IMR-90 (cell line): ENCODE results near the gene HKDC1. TPM values are rescaled to one million over a fixed set of nuclear protein-coding genes. Genes with fewer than 3 reads are reported as not detected.

ENCODE experiments used
- ATAC-seq: fragments of 200-7000 bp; cut with Tn5 transposase; 2 replicates; pipeline ENCODE4 v1.9.1; 2020; ENCODE audit warnings: low read depth, mild to moderate bottlenecking, moderate library complexity
- BruUV-seq: library from RNA; stranded (reverse); fragments of 400-500 nt; replicated peaks from 2 replicates; lab custom pipeline; 2021; lab: Mats Ljungman, UMichigan
- CTCF ChIA-PET: fragments of 300-600 bp; formaldehyde crosslinking; extraction: SDS; loops from one replicate; lab custom pipeline; 2021; ENCODE audit warnings: antibody characterized with exemption; lab: Yijun Ruan, JAX
- POLR2A ChIA-PET: fragments of 300-600 bp; sonication (Branson Sonifier 250); formaldehyde crosslinking; loops from one replicate; lab custom pipeline; 2022; ENCODE audit warnings: antibody characterized with exemption; ENCODE audit not compliant: unreplicated experiment; lab: Charles Lee
- DNase-seq: peaks from one replicate; pipeline ENCODE4 v3.0.0; 2013
- H2AFZ ChIP-seq: replicated peaks from 2 replicates; pipeline ENCODE3; 2013; ENCODE audit warnings: low read length, mild to moderate bottlenecking; ENCODE audit not compliant: poor library complexity
- H2AK5ac ChIP-seq: 2 replicates; pipeline ENCODE4 v1.6.1; 2013; ENCODE audit warnings: low read depth, low read length, inconsistent platforms
- H2AK9ac ChIP-seq: replicated peaks from 2 replicates; pipeline ENCODE3; 2013; ENCODE audit warnings: mild to moderate bottlenecking, low read depth, low read length, moderate library complexity; ENCODE audit not compliant: poor library complexity
- H2BK120ac ChIP-seq: 2 replicates; pipeline ENCODE4 v1.6.1; 2013; ENCODE audit warnings: low read depth, low read length, inconsistent platforms
- H2BK15ac ChIP-seq: 3 replicates; pipeline ENCODE4 v1.6.1; 2013; ENCODE audit warnings: low read depth, low read length, inconsistent platforms
- H2BK20ac ChIP-seq: 2 replicates; pipeline ENCODE4 v1.6.1; 2013; ENCODE audit warnings: low read depth, mild to moderate bottlenecking, inconsistent platforms, low read length, moderate library complexity
- H2BK5ac ChIP-seq: 2 replicates; pipeline ENCODE4 v1.6.1; 2013; ENCODE audit warnings: mild to moderate bottlenecking, low read depth, low read length, inconsistent platforms; ENCODE audit not compliant: poor library complexity, severe bottlenecking
- H3K14ac ChIP-seq: replicated peaks from 2 replicates; pipeline ENCODE4 v1.6.1; 2013; ENCODE audit warnings: low read depth, low read length, inconsistent platforms
- H3K18ac ChIP-seq: 2 replicates; pipeline ENCODE4 v1.6.1; 2013; ENCODE audit warnings: low read depth, low read length, control low read depth
- H3K23ac ChIP-seq: 2 replicates; pipeline ENCODE4 v1.6.1; 2013; ENCODE audit warnings: low read depth, low read length, inconsistent platforms
- H3K27ac ChIP-seq: 2 replicates; pipeline ENCODE4 v1.5.1; 2013; ENCODE audit warnings: mild to moderate bottlenecking, control low read depth, low read length; ENCODE audit not compliant: insufficient read depth
- H3K27me3 ChIP-seq: 2 replicates; pipeline ENCODE4 v1.6.1; 2013; ENCODE audit warnings: low read length; ENCODE audit not compliant: control insufficient read depth, insufficient read depth
- H3K36me3 ChIP-seq: 2 replicates; pipeline ENCODE4 v1.6.1; 2013; ENCODE audit warnings: low read length, mixed read lengths; ENCODE audit not compliant: control insufficient read depth, insufficient read depth
- H3K4ac ChIP-seq: 2 replicates; pipeline ENCODE4 v1.6.1; 2013; ENCODE audit warnings: low read depth, low read length, inconsistent platforms
- H3K4me1 ChIP-seq: 2 replicates; pipeline ENCODE4 v1.6.1; 2013; ENCODE audit warnings: low read length, mixed read lengths; ENCODE audit not compliant: control insufficient read depth, insufficient read depth
- H3K4me2 ChIP-seq: 2 replicates; pipeline ENCODE4 v1.6.1; 2013; ENCODE audit warnings: low read depth, mild to moderate bottlenecking, control low read depth, low read length, moderate library complexity
- H3K4me3 ChIP-seq: 2 replicates; pipeline ENCODE4 v1.5.1; 2013; ENCODE audit warnings: low read depth, mild to moderate bottlenecking, control low read depth, low read length, moderate library complexity; ENCODE audit not compliant: insufficient read depth
- H3K56ac ChIP-seq: 2 replicates; pipeline ENCODE4 v1.6.1; 2013; ENCODE audit warnings: low read length, inconsistent platforms; ENCODE audit not compliant: insufficient read depth; ENCODE audit errors: extremely low read depth
- H3K79me1 ChIP-seq, 2 experiments: 2 replicates each; pipeline ENCODE4 v1.6.1; 2013; ENCODE audit warnings: low read length in 2 of 2, inconsistent platforms in 1 of 2, low read depth in 1 of 2
- H3K9ac ChIP-seq: 2 replicates; pipeline ENCODE4 v1.6.1; 2013; ENCODE audit warnings: low read depth, low read length, control low read depth
- H3K9me1 ChIP-seq: 2 replicates; pipeline ENCODE4 v1.6.1; 2013; ENCODE audit warnings: low read length, inconsistent platforms; ENCODE audit not compliant: insufficient read depth
- H3K9me3 ChIP-seq: 2 replicates; pipeline ENCODE4 v1.6.1; 2013; ENCODE audit warnings: low read length; ENCODE audit not compliant: control insufficient read depth, insufficient read depth
- H4K20me1 ChIP-seq: 2 replicates; pipeline ENCODE4 v1.6.1; 2013; ENCODE audit warnings: low read length, inconsistent platforms; ENCODE audit not compliant: insufficient read depth
- H4K5ac ChIP-seq: 2 replicates; pipeline ENCODE4 v1.6.1; 2013; ENCODE audit warnings: mild to moderate bottlenecking, low read depth, low read length, control low read depth
- H4K8ac ChIP-seq, 2 experiments: 2 replicates each; pipeline ENCODE4 v1.6.1; 2013; ENCODE audit warnings: low read depth in 2 of 2, low read length in 2 of 2, control low read depth in 1 of 2, inconsistent platforms in 1 of 2
- H4K91ac ChIP-seq: 2 replicates; pipeline ENCODE4 v1.6.1; 2013; ENCODE audit warnings: low read depth, low read length, inconsistent platforms; ENCODE audit not compliant: insufficient read depth
- CEBPB ChIP-seq: IDR thresholded peaks from 2 replicates; pipeline ENCODE4 v1.6.1; 2012; ENCODE audit warnings: low read depth, low read length, improper control_type of control experiment
- POLR2A ChIP-seq: IDR thresholded peaks from 2 replicates; pipeline ENCODE4 v1.6.1; 2012; ENCODE audit warnings: mild to moderate bottlenecking, low read depth, low read length
- WGBS, 2 experiments: methylation state at CpG; one replicate each; pipeline versions ENCODE4 v1.1.5 to v1.1.7; 2013; ENCODE audit warnings: missing lambda C conversion rate in 2 of 2; ENCODE audit not compliant: insufficient read length in 1 of 2; ENCODE audit errors: extremely low coverage in 2 of 2; 5-methylcytosine and 5-hydroxymethylcytosine counted together
- dilution Hi-C: fragments of 300-500 bp; cut with HindIII; formaldehyde crosslinking; loops from one replicate; pipeline ENCODE4 v1.14.3; 2018; ENCODE audit warnings: low sequenced_read_pairs; ENCODE audit not compliant: unreplicated experiment
- in situ Hi-C: fragments of 300-500 bp; cut with MboI; formaldehyde crosslinking; loops from 3 replicates; pipeline ENCODE4 v1.14.3; 2019; ENCODE audit warnings: low sequenced_read_pairs, inconsistent platforms, mixed read lengths
- intact Hi-C: fragments of 100-400 bp; cut with micrococcal nuclease; formaldehyde crosslinking; loops from 2 replicates; pipeline ENCODE4 v1.10.0; 2022
- polyA plus RNA-seq, 3 experiments: library from polyadenylated mRNA; depleted of rRNA; stranded (reverse); fragments of >200 nt; gene quantifications; 2 replicates each; pipeline ENCODE4 v1.2.3, GENCODE V29; 2012; ENCODE audit warnings: low replicate concordance in 1 of 3
- total RNA-seq: library from RNA; depleted of rRNA; stranded (reverse); fragments of >200 nt; gene quantifications from 2 replicates; pipeline ENCODE4 v1.2.3, GENCODE V29; 2012

HKDC1 gene
- total and polyA plus RNA-seq, 2 of the 4 experiments (the other 2 are of a cell fraction): under 0.01 to 0.03 TPM

- no peak overlapping the region for H2BK15ac ChIP-seq
- DNase-seq (peak; percentile 17), ATAC-seq (no peak)
- no peak overlapping the region for H2BK120ac ChIP-seq
- H4K91ac ChIP-seq: no peak overlapping the region
- no peaks in the 10 kb centered on the region for H3K4me1 ChIP-seq
- H3K4me3 ChIP-seq: no peak overlapping the region
- H3K56ac ChIP-seq: no peak overlapping the region
- WGBS, 2 experiments: no CpG with 5 or more reads among the region's 2 CpGs
- no peak overlapping the region for H2AFZ ChIP-seq
- H3K9ac ChIP-seq: no peak overlapping the region
- BruUV-seq: no TSS peak
- peaks cover 2% of the 10 kb centered on the region; the same call in 1 of the 2 replicates for H3K9me3 ChIP-seq
- POLR2A ChIA-PET: no interaction called here
- in situ Hi-C loops: no loop called here
- no peak overlapping the region for H3K14ac ChIP-seq
- no peak overlapping the region for H4K8ac ChIP-seq
- H3K4me2 ChIP-seq: no peak overlapping the region
- H3K18ac ChIP-seq: no peak overlapping the region
- H3K27ac ChIP-seq: no peak overlapping the region
- H2BK20ac ChIP-seq: no peak overlapping the region
- CTCF ChIA-PET: no interaction called here
- H2BK5ac ChIP-seq: no peak overlapping the region
- no peaks in the 10 kb centered on the region for H3K36me3 ChIP-seq
- no peak overlapping the region for H2AK9ac ChIP-seq
- no peak overlapping the region for H3K23ac ChIP-seq
- dilution Hi-C loops: no loop called here
- no peak overlapping the region for H2AK5ac ChIP-seq
- TF ChIP-seq CEBPB (peak; percentile 79), POLR2A (no peak)
- intact Hi-C loops: loop anchor here (1.0 to 5.0 kb wide), 2 partner anchors 14 to 38 kb away; no protein-coding TSS in a partner anchor
- H4K5ac ChIP-seq: no peak overlapping the region
- H3K9me1 ChIP-seq: no peaks in the 10 kb centered on the region
- H3K27me3 ChIP-seq: peaks cover 30% of the 10 kb centered on the region
- no peaks in the 10 kb centered on the region for H4K20me1 ChIP-seq
- no peak overlapping the region for H3K4ac ChIP-seq
- no peaks in the 10 kb centered on the region for H3K79me1 ChIP-seq
Observed at GRCh38 chr10:69269761-69270160, 49.6 kb downstream of the HKDC1 start.
